Stimulated activated CD8-positive, alpha-beta memory T cell treated with anti-CD3 and anti-CD28 coated beads, Interleukin-4, amount 100 ng/mL, for 4 hours (primary cell): ENCODE measurements around the gene PRELP.
"Not testable (repeated sequence)": the region's sequence is repeated elsewhere in the genome, so short reads cannot be mapped to it uniquely, and the experiment has no call there.

Experiments
- DNase-seq, 2 donors: peaks; one replicate each; pipeline ENCODE4 v3.0.0-alpha.2; 2020; ENCODE audit warnings: low read depth in 2 of 2, low spot score in 1 of 2

The PRELP gene

GRCh38 chr1:203475012-203475981, at the start of gene PRELP:
Gene PRELP, plus strand, starts transcription at chr1:203475806. Its CDS starts 7,379 bp downstream, at chr1:203483185.
- no peak for DNase-seq

- DNase-seq: no peak
Measured at GRCh38 chr1:203426366-203426765, 49.2 kb upstream of the PRELP start.

- no peak for DNase-seq
Measured at GRCh38 chr1:203426870-203427269, 48.7 kb upstream of the PRELP start.

DNA sequence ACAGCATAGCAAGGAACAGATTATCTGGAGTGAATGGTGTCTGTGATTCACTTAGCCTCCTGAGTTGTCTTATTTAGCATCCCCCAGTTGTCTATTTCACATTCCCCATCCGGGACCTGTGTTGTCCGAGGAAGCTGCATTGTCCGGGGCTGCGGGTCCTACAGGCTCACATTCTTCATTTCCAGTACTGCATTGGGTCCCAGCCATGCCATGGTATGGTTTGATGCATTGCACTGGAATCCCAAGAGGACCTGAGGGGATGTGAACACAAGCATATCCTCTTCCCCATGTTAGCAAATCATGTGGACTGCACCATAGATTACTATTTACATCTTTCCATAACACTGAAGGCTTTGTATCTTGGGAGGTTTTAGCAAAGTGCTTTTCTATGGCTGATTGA, 48.2 kb upstream of the PRELP start:
- no peak for DNase-seq

- DNase-seq: no peak
Measured at GRCh38 chr1:203428981-203429599, 46.5 kb upstream of the PRELP start.

DNA sequence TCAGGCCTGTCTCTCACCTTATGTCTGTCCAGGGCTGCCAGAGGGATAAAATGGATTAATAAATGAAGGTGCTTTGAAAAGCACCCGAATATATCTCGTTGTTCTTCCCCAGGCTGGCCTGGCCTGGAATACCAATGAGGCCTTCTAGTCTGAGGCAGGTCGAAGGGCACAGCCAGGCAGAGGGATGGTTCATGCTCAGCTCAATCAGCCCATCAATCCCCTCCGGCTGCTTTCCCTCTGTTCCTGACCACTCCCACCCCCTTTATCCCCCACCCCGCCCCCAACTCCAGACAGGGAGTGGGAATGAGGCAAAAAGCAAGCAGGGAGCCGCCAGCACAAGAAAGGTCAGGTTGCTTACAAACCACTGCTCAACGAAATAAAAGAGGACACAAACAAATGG, 40.0 kb upstream of the PRELP start:
- no peak for DNase-seq

GRCh38 chr1:203437696-203438315, 37.8 kb upstream of the PRELP start:
- no peak for DNase-seq

- no peak for DNase-seq
Measured at GRCh38 chr1:203439131-203439730, 36.4 kb upstream of the PRELP start.

GRCh38 chr1:203440771-203441170, 34.8 kb upstream of the PRELP start:
- no peak for DNase-seq

- DNase-seq: no peak
Measured at GRCh38 chr1:203441766-203442165, 33.8 kb upstream of the PRELP start.

- DNase-seq: no peak
Measured at GRCh38 chr1:203442821-203443220, 32.8 kb upstream of the PRELP start.

DNA sequence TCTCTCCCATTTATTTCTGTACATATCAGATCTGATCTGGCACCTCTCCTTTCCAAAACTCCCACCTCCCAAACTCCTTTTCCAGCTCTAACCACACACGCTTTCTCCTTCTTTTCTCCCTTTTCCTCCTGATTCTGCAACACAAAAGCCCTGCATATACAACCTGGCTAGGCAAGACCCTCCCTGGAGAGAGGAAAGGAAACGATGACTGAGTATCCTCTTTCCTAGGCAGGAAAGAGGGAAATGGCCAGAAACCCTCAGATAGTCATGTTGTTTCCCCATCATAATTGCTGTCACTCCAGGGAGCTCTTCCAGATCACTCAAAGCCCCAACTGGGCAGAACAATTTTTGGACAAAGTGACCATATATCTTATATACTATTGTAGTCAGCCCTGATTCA, 32.3 kb upstream of the PRELP start:
- no peak for DNase-seq

DNA sequence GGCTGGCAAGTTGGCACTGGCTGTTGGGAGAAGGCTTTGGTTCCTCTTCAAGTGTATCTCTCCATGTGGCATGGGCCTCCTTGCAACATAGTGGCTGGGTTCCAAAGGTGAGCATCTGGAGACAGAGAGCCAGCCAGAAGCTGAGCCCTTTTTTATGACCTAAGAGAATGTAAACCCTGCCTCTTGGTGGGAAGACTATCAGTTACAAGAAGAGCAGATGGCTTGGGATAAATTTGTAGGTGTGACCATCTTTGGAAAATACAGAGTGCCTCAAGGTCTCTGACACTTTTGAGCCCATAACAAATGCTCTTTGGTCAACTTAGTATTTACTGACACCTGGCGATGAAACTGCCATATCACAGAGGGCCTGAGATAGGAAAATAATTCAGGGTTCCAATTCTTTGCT, 31.4 kb upstream of the PRELP start:
- no peak for DNase-seq

GRCh38 chr1:203447151-203447550, 28.5 kb upstream of the PRELP start:
- no peak for DNase-seq

GRCh38 chr1:203447598-203447997, 28.0 kb upstream of the PRELP start:
- not testable (repeated sequence) for DNase-seq

GRCh38 chr1:203448521-203449061, 27.0 kb upstream of the PRELP start:
- DNase-seq: no peak

DNA sequence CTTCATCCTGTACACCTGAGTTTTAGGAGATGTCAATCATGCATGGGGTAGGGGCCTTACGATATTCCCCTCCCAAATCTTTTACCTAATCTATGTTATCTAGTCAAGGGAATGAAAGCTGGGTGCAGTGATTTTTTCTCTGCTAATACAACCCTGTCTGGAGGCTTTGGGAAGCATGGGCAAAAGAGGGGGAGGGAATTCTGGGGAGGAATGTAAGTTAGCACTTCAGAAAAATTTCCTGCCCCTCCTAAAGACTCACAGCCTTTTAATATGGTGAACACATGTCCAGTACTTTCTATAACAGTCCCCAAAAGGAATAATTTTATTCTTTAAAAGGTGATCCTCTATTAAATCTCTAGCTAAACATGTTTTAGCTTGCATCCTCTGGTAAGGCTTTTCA, 25.6 kb upstream of the PRELP start:
- no peak for DNase-seq

DNA sequence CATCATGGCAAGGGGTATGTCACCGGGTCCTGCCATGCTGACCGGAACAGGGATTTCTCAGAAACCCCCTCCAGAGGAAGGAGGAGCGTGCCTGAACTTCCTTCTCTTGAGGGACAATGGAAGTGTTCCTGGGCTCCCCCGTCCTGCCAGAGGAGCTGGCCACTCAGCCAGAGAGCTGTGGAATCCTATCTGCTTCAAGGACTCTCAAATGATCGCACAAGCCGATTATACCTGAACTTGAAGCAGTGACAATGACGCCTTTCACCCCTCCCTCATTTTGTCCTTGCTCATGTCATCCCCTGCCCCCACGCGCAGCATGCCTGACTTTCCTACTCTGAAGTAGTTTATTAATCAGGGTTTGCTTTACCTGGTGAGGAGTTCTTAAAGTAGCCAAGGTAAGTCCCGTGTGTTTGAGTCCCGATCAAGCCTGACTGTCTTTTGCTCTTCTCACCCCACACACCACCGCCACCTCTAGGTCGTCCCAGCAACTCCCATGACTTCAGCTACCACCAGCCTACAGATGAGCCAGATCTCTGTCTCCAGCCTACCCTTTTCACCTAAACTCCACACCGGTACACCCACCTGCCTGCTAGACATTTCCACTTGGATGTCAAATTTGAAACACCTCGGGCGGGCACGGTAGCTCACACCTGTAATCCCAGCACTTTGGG, 25.0 kb upstream of the PRELP start:
- no peak for DNase-seq

GRCh38 chr1:203451836-203452784, 23.5 kb upstream of the PRELP start:
- no peak for DNase-seq

DNA sequence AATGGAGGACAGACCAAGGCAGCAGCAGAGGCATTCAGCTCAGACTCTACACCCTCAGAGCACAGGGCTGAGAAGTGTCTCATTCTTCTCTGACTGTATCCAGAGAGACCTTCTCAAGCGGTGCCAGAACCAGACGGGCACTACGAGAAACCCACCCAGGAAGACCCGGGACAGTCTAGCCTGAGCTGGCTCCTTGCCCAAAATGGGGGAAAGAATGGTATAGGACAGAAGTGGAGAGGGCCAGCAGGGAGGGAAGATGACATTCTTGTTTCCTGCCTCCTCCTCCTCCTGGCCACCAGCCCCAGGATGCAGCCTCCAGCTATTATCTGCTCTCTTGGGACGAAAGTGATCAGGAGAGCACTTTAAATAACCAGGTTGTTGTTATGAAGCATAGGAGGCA, 22.6 kb upstream of the PRELP start:
- no peak for DNase-seq
